HepG2 (cell line): ENCODE results near the gene TTC23L. TPM values are rescaled to one million over a fixed set of nuclear protein-coding genes. Genes with fewer than 3 reads are reported as not detected.

ENCODE experiments used
- ELF4 ChIP-seq: sonication (generic); formaldehyde crosslinking; IDR thresholded peaks from 2 replicates; pipeline ENCODE4 v1.5.0; 2020; ENCODE audit warnings: missing genetic modification reagents, mild to moderate bottlenecking, moderate library complexity, borderline replicate concordance
- GABPA ChIP-seq, 2 experiments: IDR thresholded peaks; 2 replicates each; pipeline ENCODE4 v1.6.1; 2011 to 2016; ENCODE audit warnings: low read depth in 2 of 2, low read length in 1 of 2, missing biosample characterization in 1 of 2, missing genetic modification characterization in 1 of 2
- NFIB ChIP-seq: sonication (generic); formaldehyde crosslinking; IDR thresholded peaks from 2 replicates; pipeline ENCODE4 v1.9.0; 2021; ENCODE audit warnings: missing genetic modification reagents, mild to moderate bottlenecking, borderline replicate concordance
- TFDP1 ChIP-seq: IDR thresholded peaks from 2 replicates; pipeline ENCODE4 v1.6.1; 2016; ENCODE audit warnings: missing compliant biosample characterization, missing genetic modification reagents, borderline replicate concordance
- TRAFD1 ChIP-seq: sonication (generic); formaldehyde crosslinking; IDR thresholded peaks from 2 replicates; pipeline ENCODE4 v1.5.1; 2020; ENCODE audit warnings: missing genetic modification reagents, mild to moderate bottlenecking, borderline replicate concordance
- ZBTB14 ChIP-seq: sonication (generic); formaldehyde crosslinking; IDR thresholded peaks from 2 replicates; pipeline ENCODE4 v1.4.0; 2020; ENCODE audit warnings: missing genetic modification reagents
- ZEB1 ChIP-seq: IDR thresholded peaks from 2 replicates; pipeline ENCODE4 v1.6.1; 2012; ENCODE audit warnings: mild to moderate bottlenecking, low read depth, inconsistent platforms; ENCODE audit not compliant: insufficient replicate concordance
- polyA plus RNA-seq, 8 experiments: library from polyadenylated mRNA; depleted of rRNA in 3 of 8; stranded (reverse) in 7 of 8; unstranded in 1 of 8; fragments of >200 nt; fragmentation: Illumina TruSeq in 4 of 8; extraction: Trizol in 4 of 8; gene quantifications; 2 replicates each; pipeline versions ENCODE4 v1.2.1 to v1.2.3, GENCODE V29; 2011 to 2016; ENCODE audit warnings: low read depth in 4 of 8, missing spikeins in 1 of 8, mixed read lengths in 1 of 8; ENCODE audit not compliant: insufficient read depth in 1 of 8
- total RNA-seq, 5 experiments: library from RNA; depleted of rRNA; stranded (reverse); fragments of >200 nt; fragmentation: Illumina TruSeq; extraction: Trizol; gene quantifications; 2 replicates each; pipeline ENCODE4 v1.2.3, GENCODE V29; 2016; ENCODE audit warnings: low read depth in 1 of 5

The TTC23L gene
- total and polyA plus RNA-seq, 2 of the 13 experiments (the other 11 are each of a cell fraction or from before 2014, with no cell fraction given), result 0.37 to 1.4 TPM

GRCh38 chr5:34914671-34915138 is 75.7 kb downstream of the TTC23L start (continued):
- TF ChIP-seq ZEB1, result no peak
- TF ChIP-seq ZBTB14 (CRISPR knock-in tag), result no peak
- no peak for TF ChIP-seq NFIB (CRISPR knock-in tag)
- no peak for TF ChIP-seq TRAFD1 (CRISPR knock-in tag)
- no peak for TF ChIP-seq TFDP1 (CRISPR knock-in tag)
- TF ChIP-seq ELF4 (CRISPR knock-in tag), result no peak
- TF ChIP-seq GABPA (IDR thresholded peaks at IDR 0.05; ENCODE audit: low read depth, low read length), result no peak
- TF ChIP-seq GABPA (CRISPR knock-in tag; IDR thresholded peaks at IDR 0.05; ENCODE audit: low read depth), result no peak
